Stimulated activated CD4-positive, alpha-beta T cell treated with anti-CD3 and anti-CD28 coated beads, Interleukin-15, amount 100 ng/mL, for 24 hours (primary cell): ENCODE measurements around the gene VPS9D1.
A peak's percentile ranks its signal among the peaks of the same experiment; 100 is the strongest.
"Not testable (repeated sequence)": the region's sequence is repeated elsewhere in the genome, so short reads cannot be mapped to it uniquely, and the experiment has no call there.

Experiments used
- DNase-seq: peaks from one replicate; pipeline ENCODE4 v3.0.0-alpha.2; 2020

Gene VPS9D1

DNA sequence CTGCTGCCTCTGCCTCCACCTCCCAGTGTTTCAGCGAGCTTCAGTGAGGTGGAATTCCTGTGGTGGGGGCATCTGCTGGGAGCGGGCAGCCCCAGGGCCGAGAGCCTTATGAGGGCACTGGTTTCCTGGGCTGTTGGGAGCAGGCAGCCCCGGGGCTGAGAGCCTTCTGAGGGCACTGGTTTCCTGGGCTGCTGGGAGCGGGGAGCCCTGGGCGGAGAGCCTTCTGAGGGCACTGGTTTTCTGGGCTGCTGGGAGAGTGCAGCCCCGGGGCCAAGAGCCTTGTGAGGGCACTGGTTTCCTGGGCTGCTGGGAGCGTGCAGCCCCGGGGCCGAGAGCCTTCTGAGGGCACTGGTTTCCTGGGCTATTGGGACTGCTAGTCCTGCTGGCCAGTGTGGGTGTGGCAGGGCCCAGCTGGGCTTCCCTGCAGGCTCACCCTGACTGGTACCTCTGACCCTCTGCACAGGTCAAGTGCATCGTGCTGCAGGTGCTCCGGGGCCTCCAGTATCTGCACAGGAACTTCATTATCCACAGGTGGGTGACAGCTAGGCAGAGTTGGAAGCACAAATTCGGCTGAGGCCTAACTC is 28.6 kb downstream of the VPS9D1 start:
- DNase-seq: no peak

- no peak for DNase-seq
Observed at GRCh38 chr16:89691231-89691985, 29.3 kb downstream of the VPS9D1 start.

DNA sequence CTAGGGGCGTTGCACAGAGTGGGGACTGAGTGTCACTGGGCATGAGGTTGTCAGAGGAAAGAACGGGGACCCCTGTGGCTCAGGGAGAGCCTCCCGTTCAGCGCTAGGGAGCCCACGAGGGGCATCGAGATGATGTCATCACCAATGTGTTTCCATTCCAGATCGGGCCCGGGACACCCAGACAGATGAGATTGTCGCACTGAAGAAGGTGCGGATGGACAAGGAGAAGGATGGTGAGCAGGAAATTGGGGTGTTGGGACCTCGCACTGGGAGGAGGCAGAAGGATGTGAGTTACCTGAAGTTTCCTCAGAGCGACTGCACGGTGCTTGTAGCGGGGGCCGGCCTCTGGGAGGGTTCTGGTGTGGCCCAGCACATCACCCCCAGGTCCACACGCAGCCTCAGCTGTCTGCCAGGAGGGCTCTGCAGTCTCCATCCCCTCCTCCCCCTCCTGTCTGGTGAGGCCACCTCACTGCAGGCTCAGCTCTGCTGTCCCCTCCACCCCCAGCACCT is 30.3 kb downstream of the VPS9D1 start:
- no peak for DNase-seq

- not testable (repeated sequence) for DNase-seq
Observed at GRCh38 chr16:89689621-89690020, 31.1 kb downstream of the VPS9D1 start.

DNA sequence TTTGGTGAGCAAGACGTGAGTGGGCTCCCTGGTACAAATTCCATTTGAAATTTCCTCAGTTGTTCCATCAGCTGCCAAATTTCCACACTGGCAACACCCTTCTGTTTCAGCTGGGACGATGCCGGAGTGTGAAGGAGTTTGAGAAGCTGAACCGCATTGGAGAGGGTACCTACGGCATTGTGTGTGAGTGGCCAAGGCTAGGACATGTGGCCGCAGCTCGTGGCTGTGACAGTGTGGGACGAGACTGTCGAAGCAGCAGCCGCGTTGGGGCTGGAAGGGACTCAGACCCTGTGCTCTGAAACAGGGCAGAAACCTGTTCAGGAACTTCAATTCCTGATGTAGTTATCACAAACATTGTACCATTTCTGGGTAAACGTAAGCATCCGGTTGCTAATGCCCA is 31.6 kb downstream of the VPS9D1 start:
- no peak for DNase-seq

- DNase-seq: no peak
Observed at GRCh38 chr16:89688395-89688794, 32.3 kb downstream of the VPS9D1 start.

GRCh38 chr16:89687092-89687940 is 33.4 kb downstream of the VPS9D1 start:
- DNase-seq: no peak

- DNase-seq: peak; percentile 91
Observed at GRCh38 chr16:89686520-89687091, 34.1 kb downstream of the VPS9D1 start, which contains the start of gene CDK10. Gene CDK10 (plus strand): TSS chr16:89686689. CDS start chr16:89686711, 22 bp downstream.

DNA sequence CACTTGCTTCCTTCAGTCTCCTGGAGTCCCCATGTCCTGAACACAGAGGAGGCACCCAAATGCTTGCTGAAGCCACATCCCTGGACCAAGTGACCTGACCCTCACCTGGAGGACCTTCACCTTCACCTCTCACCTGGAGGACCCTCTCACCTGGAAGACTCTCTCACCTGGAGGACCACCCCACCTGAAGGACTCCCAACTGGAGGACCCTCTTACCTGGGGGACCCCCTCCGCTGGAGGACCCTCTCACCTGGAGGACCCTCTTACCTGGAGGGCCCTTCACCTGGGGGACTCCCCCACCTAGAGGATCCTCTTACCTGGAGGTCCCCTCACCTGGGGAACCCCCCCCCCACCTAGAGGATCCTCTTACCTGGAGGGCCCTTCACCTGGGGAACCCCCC is 34.8 kb downstream of the VPS9D1 start:
- DNase-seq: no peak

- no peak for DNase-seq
Observed at GRCh38 chr16:89678258-89678657, 42.4 kb downstream of the VPS9D1 start.

DNA sequence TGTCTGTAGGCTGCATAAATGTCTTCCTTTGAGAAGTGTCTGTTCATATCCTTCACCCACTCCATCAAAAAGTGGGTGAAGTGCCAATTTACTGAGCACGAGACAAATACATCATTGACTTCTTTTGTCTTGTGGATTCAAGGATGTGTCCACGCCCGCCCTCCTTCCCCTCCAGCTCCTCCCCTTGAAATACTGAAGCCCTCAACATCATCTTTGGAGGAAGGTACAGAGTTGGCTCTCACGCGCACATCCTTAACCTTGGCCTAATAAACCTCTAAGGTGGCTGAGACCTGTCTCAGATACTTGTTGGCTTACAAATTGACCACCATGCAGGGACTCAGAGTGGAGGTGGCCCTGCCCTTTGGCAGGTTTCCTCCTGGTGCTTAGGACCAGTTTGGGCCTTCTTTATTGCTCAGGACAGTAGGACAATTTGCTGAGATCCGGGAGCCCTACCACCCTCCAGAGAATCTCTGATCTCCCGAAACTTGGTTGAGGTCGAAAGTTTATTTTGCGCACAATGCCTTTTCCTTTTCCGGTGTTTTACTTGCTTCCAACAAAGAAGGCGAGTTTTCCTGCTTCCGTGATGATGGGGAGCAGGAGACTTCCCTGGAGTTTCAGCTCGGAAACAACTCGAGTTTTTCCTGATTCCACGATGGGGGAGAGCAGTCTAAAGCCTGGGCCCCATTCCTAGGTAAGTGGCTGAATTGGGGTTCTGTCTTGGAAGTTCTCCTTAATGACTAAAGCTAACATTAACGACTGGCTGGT is 48.3 kb downstream of the VPS9D1 start:
- DNase-seq: no peak

- not testable (repeated sequence) for DNase-seq
Observed at GRCh38 chr16:89671565-89671964, 49.1 kb downstream of the VPS9D1 start.

GRCh38 chr16:89670496-89671431 is 49.9 kb downstream of the VPS9D1 start:
- DNase-seq: no peak

GRCh38 chr16:89669755-89670154 is 50.9 kb downstream of the VPS9D1 start:
- no peak for DNase-seq

GRCh38 chr16:89668790-89669158 is 51.9 kb downstream of the VPS9D1 start:
- DNase-seq: no peak

- DNase-seq: no peak
Observed at GRCh38 chr16:89667633-89668032, 53.1 kb downstream of the VPS9D1 start.

- not testable (repeated sequence) for DNase-seq
Observed at GRCh38 chr16:89667000-89667399, 53.7 kb downstream of the VPS9D1 start.

DNA sequence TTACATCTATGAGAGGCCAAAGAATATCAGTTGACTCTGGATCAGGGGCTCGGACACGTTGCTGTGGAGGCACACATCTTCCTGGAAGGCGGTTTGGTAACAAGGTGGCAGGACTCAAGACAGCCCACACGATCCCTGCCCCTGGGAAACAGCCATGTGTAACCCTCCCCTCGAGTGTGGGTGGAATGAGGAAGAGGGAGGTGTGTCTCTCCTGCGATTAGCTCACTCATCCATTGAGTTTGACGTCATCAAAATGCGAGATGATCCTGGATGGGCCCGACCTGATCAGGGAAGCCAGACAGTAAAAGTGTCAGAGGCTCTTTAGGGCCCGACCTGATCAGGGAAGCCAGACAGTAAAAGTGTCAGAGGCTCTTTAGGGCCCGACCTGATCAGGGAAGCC is 56.5 kb downstream of the VPS9D1 start:
- not testable (repeated sequence) for DNase-seq

- no peak for DNase-seq
Observed at GRCh38 chr16:89661215-89661614, 59.5 kb downstream of the VPS9D1 start.

GRCh38 chr16:89660146-89660545 is 60.6 kb downstream of the VPS9D1 start:
- DNase-seq: no peak

GRCh38 chr16:89658221-89658879 is 62.3 kb downstream of the VPS9D1 start:
- peak; percentile 40 for DNase-seq
